Stimulated activated CD4-positive, alpha-beta T cell treated with anti-CD3 and anti-CD28 coated beads, Interleukin-4, amount 100 ng/mL, for 24 hours (primary cell): ENCODE measurements around the gene PRKAA1.
"Not testable (repeated sequence)": the region's sequence is repeated elsewhere in the genome, so short reads cannot be mapped to it uniquely, and the experiment has no call there.

ENCODE experiments used
- DNase-seq: peaks from one replicate; pipeline ENCODE4 v3.0.0-alpha.2; 2020

The PRKAA1 gene

GRCh38 chr5:40720069-40720468 lies 78.1 kb downstream of the PRKAA1 start:
- no peak for DNase-seq

GRCh38 chr5:40717281-40717680 lies 80.9 kb downstream of the PRKAA1 start:
- no peak for DNase-seq

GRCh38 chr5:40716590-40716989 lies 81.6 kb downstream of the PRKAA1 start:
- no peak for DNase-seq

GRCh38 chr5:40716000-40716399 lies 82.2 kb downstream of the PRKAA1 start:
- no peak for DNase-seq

GRCh38 chr5:40714001-40714400 lies 84.2 kb downstream of the PRKAA1 start:
- DNase-seq: no peak

- DNase-seq: not testable (repeated sequence)
These were observed 87.6 kb downstream of the PRKAA1 start for GRCh38 chr5:40710575-40710974.
